H9 (cell line): ENCODE data around the gene RINL. TPM values are rescaled to one million over a fixed set of nuclear protein-coding genes. Genes with fewer than 3 reads are reported as not detected.
A peak's percentile ranks its signal among the peaks of the same experiment; 100 is the strongest.

ENCODE experiments used
- DNase-seq: peaks from one replicate; pipeline ENCODE4 v3.0.0-alpha.2; 2017
- H2AFZ ChIP-seq: one replicate; pipeline ENCODE4 v1.6.1; 2013; ENCODE audit warnings: mild to moderate bottlenecking, low read length, control low read depth, moderate library complexity
- H2AK5ac ChIP-seq: 2 replicates; pipeline ENCODE4 v1.6.1; 2013; ENCODE audit warnings: low read length, control low read depth, mixed read lengths; ENCODE audit not compliant: insufficient read length
- H2BK120ac ChIP-seq: one replicate; pipeline ENCODE4 v1.6.1; 2013; ENCODE audit warnings: low read depth, mild to moderate bottlenecking, low read length, control low read depth, inconsistent platforms; ENCODE audit not compliant: poor library complexity, severe bottlenecking
- H2BK12ac ChIP-seq: 2 replicates; pipeline ENCODE4 v1.6.1; 2013; ENCODE audit warnings: low read length, control low read depth, mixed read lengths, low read depth; ENCODE audit not compliant: insufficient read length
- H2BK15ac ChIP-seq: 2 replicates; pipeline ENCODE4 v1.6.1; 2013; ENCODE audit warnings: low read depth, low read length, control low read depth
- H2BK20ac ChIP-seq: one replicate; pipeline ENCODE4 v1.6.1; 2013; ENCODE audit warnings: low read depth, mild to moderate bottlenecking, low read length, control low read depth, inconsistent platforms; ENCODE audit not compliant: poor library complexity, severe bottlenecking
- H2BK5ac ChIP-seq: 2 replicates; pipeline ENCODE4 v1.6.1; 2013; ENCODE audit warnings: low read length, control low read depth, mixed read lengths; ENCODE audit not compliant: insufficient read length
- H3K14ac ChIP-seq: 2 replicates; pipeline ENCODE4 v1.6.1; 2013; ENCODE audit warnings: low read length, control low read depth; ENCODE audit not compliant: insufficient read depth
- H3K18ac ChIP-seq: 2 replicates; pipeline ENCODE4 v1.6.1; 2013; ENCODE audit warnings: low read depth, mild to moderate bottlenecking, mixed read lengths, low read length, control low read depth; ENCODE audit not compliant: insufficient read length
- H3K23ac ChIP-seq: 2 replicates; pipeline ENCODE4 v1.6.1; 2013; ENCODE audit warnings: low read length, control low read depth, mixed read lengths, low read depth; ENCODE audit not compliant: insufficient read length
- H3K23me2 ChIP-seq: 2 replicates; pipeline ENCODE4 v1.6.1; 2013; ENCODE audit warnings: low read depth, mild to moderate bottlenecking, mixed read lengths, low read length, control low read depth; ENCODE audit not compliant: insufficient read length, poor library complexity, severe bottlenecking
- H3K27ac ChIP-seq: 2 replicates; pipeline ENCODE4 v1.5.1; 2013; ENCODE audit warnings: low read length, control low read depth, mixed read lengths, low read depth; ENCODE audit not compliant: insufficient read length
- H3K27me3 ChIP-seq: 2 replicates; pipeline ENCODE4 v1.6.1; 2013; ENCODE audit warnings: low read length, control low read depth, inconsistent platforms; ENCODE audit not compliant: insufficient read depth
- H3K4ac ChIP-seq: 2 replicates; pipeline ENCODE4 v1.6.1; 2013; ENCODE audit warnings: low read depth, mild to moderate bottlenecking, control low read depth, inconsistent platforms, low read length, moderate library complexity
- H3K4me1 ChIP-seq: 2 replicates; pipeline ENCODE4 v1.6.1; 2013; ENCODE audit warnings: low read length, control low read depth, inconsistent platforms; ENCODE audit not compliant: insufficient read depth
- H3K4me2 ChIP-seq: 2 replicates; pipeline ENCODE4 v1.6.1; 2013; ENCODE audit warnings: low read length, control low read depth, mixed read lengths; ENCODE audit not compliant: insufficient read length, insufficient read depth
- H3K56ac ChIP-seq: 2 replicates; pipeline ENCODE4 v1.6.1; 2013; ENCODE audit warnings: low read depth, mild to moderate bottlenecking, mixed read lengths, low read length, control low read depth; ENCODE audit not compliant: insufficient read length
- H3K79me1 ChIP-seq: 2 replicates; pipeline ENCODE4 v1.6.1; 2013; ENCODE audit warnings: low read depth, mild to moderate bottlenecking, moderate library complexity, low read length, control low read depth, inconsistent platforms; ENCODE audit not compliant: insufficient read depth, poor library complexity, severe bottlenecking
- H3K79me2 ChIP-seq: 2 replicates; pipeline ENCODE4 v1.6.1; 2013; ENCODE audit warnings: low read length, control low read depth, inconsistent platforms; ENCODE audit not compliant: insufficient read depth
- H3K9ac ChIP-seq: 2 replicates; pipeline ENCODE4 v1.6.1; 2013; ENCODE audit warnings: low read length, control low read depth, mixed read lengths; ENCODE audit not compliant: insufficient read length; ENCODE audit errors: extremely low read depth
- H3K9me3 ChIP-seq: one replicate; pipeline ENCODE4 v1.6.1; 2013; ENCODE audit warnings: low read depth, low read length, inconsistent platforms; ENCODE audit not compliant: control insufficient read depth
- H3T11ph ChIP-seq: one replicate; pipeline ENCODE4 v1.6.1; 2013; ENCODE audit warnings: mild to moderate bottlenecking, low read length, control low read depth, inconsistent platforms
- H4K20me1 ChIP-seq: one replicate; pipeline ENCODE4 v1.6.1; 2013; ENCODE audit not compliant: control insufficient read depth, insufficient read length, insufficient read depth
- H4K5ac ChIP-seq: 2 replicates; pipeline ENCODE4 v1.6.1; 2013; ENCODE audit warnings: low read depth, mild to moderate bottlenecking, mixed read lengths, low read length, control low read depth; ENCODE audit not compliant: insufficient read length
- H4K8ac ChIP-seq: replicated peaks from 2 replicates; pipeline ENCODE4 v1.6.1; 2013; ENCODE audit warnings: low read length, control low read depth, mixed read lengths, low read depth; ENCODE audit not compliant: insufficient read length
- H4K91ac ChIP-seq: 2 replicates; pipeline ENCODE4 v1.6.1; 2013; ENCODE audit warnings: low read depth, mild to moderate bottlenecking, moderate library complexity, mixed read lengths, low read length, control low read depth; ENCODE audit not compliant: insufficient read length
- H3K27ac Mint-ChIP-seq, 3 experiments: 2 replicates in 2 of 3; 3 replicates in 1 of 3; pipeline ENCODE4 v1.8.0; 2020 to 2021; ENCODE audit warnings: mixed read lengths in 3 of 3, mild to moderate bottlenecking in 1 of 3, moderate library complexity in 1 of 3
- H3K27me3 Mint-ChIP-seq: 2 replicates; pipeline ENCODE4 v1.8.0; 2021; ENCODE audit warnings: low read depth, mild to moderate bottlenecking, moderate library complexity, mixed read lengths
- H3K36me3 Mint-ChIP-seq, 3 experiments: 2 replicates in 2 of 3; 3 replicates in 1 of 3; pipeline ENCODE4 v1.8.0; 2020 to 2021; ENCODE audit warnings: low read depth in 3 of 3, mixed read lengths in 3 of 3; ENCODE audit not compliant: insufficient read depth in 1 of 3
- H3K4me1 Mint-ChIP-seq, 2 experiments: 2 replicates each; pipeline ENCODE4 v1.8.0; 2020; ENCODE audit warnings: mixed read lengths in 2 of 2
- H3K4me3 Mint-ChIP-seq, 2 experiments: 2 replicates in 1 of 2; 3 replicates in 1 of 2; pipeline ENCODE4 v1.8.0; 2020 to 2021; ENCODE audit warnings: mild to moderate bottlenecking in 2 of 2, mixed read lengths in 2 of 2, moderate library complexity in 1 of 2
- H3K9me3 Mint-ChIP-seq, 2 experiments: 2 replicates in 1 of 2; 3 replicates in 1 of 2; pipeline ENCODE4 v1.8.0; 2020; ENCODE audit warnings: mild to moderate bottlenecking in 2 of 2, mixed read lengths in 2 of 2, moderate library complexity in 1 of 2
- WGBS: extraction: QIAGEN DNeasy Blood & Tissue Kit; methylation state at CpG from one replicate; pipeline ENCODE4 v1.1.7; 2013; ENCODE audit warnings: missing lambda C conversion rate, low lambda C conversion rate, mixed read lengths; ENCODE audit not compliant: insufficient read length; ENCODE audit errors: extremely low coverage; 5-methylcytosine and 5-hydroxymethylcytosine counted together
- total RNA-seq: library from RNA; stranded (reverse); gene quantifications from 2 replicates; pipeline ENCODE4 v1.2.1, GENCODE V29; 2021
- TF ChIP-seq, protein P1 (sequence below): fragments of 200-600 bp; sonication (generic); conservative IDR thresholded peaks from 3 replicates; pipeline ENCODE4 v1.8.0; 2021; ENCODE audit warnings: antibody characterized with exemption, mild to moderate bottlenecking

RINL gene
- total RNA-seq, 1 experiment from 2014 or later, result 6.4 TPM

DNA sequence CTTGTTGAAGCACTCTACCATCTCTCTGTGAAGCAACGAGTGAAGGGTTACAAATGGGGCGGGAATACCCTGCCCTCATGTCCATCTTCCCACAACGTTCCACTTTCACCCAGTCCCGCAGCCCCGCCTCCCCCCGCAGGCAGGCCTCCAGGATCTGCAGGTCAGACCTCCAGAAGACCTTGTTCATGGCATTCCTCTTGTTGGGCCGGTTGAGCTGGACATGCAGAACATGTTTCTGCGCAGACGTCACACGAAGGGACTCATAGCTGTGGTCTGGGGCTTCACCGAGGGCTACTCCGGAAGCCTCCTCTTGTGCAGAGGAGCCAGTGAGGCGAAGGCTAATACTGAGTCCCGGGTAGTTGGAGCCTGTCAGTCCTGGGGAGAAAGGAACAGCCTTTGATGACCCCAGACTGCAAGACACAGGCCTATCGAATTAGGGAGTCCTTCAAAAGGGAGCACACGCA lies 46.9 kb downstream of the RINL start:
- TF ChIP-seq, protein P1, sequence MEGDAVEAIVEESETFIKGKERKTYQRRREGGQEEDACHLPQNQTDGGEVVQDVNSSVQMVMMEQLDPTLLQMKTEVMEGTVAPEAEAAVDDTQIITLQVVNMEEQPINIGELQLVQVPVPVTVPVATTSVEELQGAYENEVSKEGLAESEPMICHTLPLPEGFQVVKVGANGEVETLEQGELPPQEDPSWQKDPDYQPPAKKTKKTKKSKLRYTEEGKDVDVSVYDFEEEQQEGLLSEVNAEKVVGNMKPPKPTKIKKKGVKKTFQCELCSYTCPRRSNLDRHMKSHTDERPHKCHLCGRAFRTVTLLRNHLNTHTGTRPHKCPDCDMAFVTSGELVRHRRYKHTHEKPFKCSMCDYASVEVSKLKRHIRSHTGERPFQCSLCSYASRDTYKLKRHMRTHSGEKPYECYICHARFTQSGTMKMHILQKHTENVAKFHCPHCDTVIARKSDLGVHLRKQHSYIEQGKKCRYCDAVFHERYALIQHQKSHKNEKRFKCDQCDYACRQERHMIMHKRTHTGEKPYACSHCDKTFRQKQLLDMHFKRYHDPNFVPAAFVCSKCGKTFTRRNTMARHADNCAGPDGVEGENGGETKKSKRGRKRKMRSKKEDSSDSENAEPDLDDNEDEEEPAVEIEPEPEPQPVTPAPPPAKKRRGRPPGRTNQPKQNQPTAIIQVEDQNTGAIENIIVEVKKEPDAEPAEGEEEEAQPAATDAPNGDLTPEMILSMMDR, result no peak
- H3K18ac ChIP-seq, result peak overlapping the region; percentile 56
- H3K23me2 ChIP-seq, result peaks cover 8% of the 10 kb centered on the region
- H3K9me3 ChIP-seq, result no peaks in the 10 kb centered on the region
- peak overlapping the region; percentile 16 to 81 (median 29); a peak in 3 of 7 replicates for H3K27ac Mint-ChIP-seq
- H3K4me3 Mint-ChIP-seq, result peak overlapping the region; percentile 69 to 80
- H3K4me2 ChIP-seq, result peak overlapping the region; percentile 85
- 0 out of 2 replicates have a peak, but pooled peaks cover 2% of the 10 kb centered on the region for H3K79me2 ChIP-seq
- H4K20me1 ChIP-seq, result no peaks in the 10 kb centered on the region
- peak overlapping the region; percentile 11 for H2AFZ ChIP-seq
- no peaks in the 10 kb centered on the region; a peak in 1 of 5 replicates for H3K9me3 Mint-ChIP-seq
- H2BK15ac ChIP-seq, result no peak overlapping the region
- no peak overlapping the region for H4K91ac ChIP-seq
- no peak overlapping the region for H3K23ac ChIP-seq
- H3K4ac ChIP-seq, result no peak overlapping the region
- DNase-seq, result peak; percentile 56
- no CpG with 5 or more reads among the region's 16 CpGs for WGBS
- no peak overlapping the region for H3K56ac ChIP-seq
- H3K9ac ChIP-seq, result peak overlapping the region; percentile 50
- H4K8ac ChIP-seq, result no peak overlapping the region
- no peak overlapping the region for H4K5ac ChIP-seq
- no peaks in the 10 kb centered on the region for H3K27me3 Mint-ChIP-seq
- H3T11ph ChIP-seq, result no peak overlapping the region
- H2BK20ac ChIP-seq, result no peak overlapping the region
- peaks cover 23 to 57% (median 35%) of the 10 kb centered on the region in 3 experiments for H3K36me3 Mint-ChIP-seq
- peaks cover 22 to 26% of the 10 kb centered on the region in 2 experiments for H3K4me1 Mint-ChIP-seq
- peak overlapping the region; percentile 96 for H3K14ac ChIP-seq
- no peaks in the 10 kb centered on the region for H3K27me3 ChIP-seq
- no peak overlapping the region for H2BK120ac ChIP-seq
- H2BK12ac ChIP-seq, result no peak overlapping the region
- H3K4me1 ChIP-seq, result peaks cover 2% of the 10 kb centered on the region; the same call in 1 of the 2 replicates
- H3K27ac ChIP-seq, result no peak overlapping the region
- H2AK5ac ChIP-seq, result no peak overlapping the region
- H2BK5ac ChIP-seq, result no peak overlapping the region
- H3K79me1 ChIP-seq, result no peaks in the 10 kb centered on the region
